H1 (cell line): Measurements from ENCODE around the gene TMEM39B. TPM values are rescaled to one million over a fixed set of nuclear protein-coding genes. Genes with fewer than 3 reads are reported as not detected.
"Not testable (repeated sequence)": the region's sequence is repeated elsewhere in the genome, so short reads cannot be mapped to it uniquely, and the experiment has no call there.

Source experiments
- CTCF ChIA-PET: fragments of 300-600 bp; sonication (Branson Sonifier 250); formaldehyde crosslinking; loops from one replicate; lab custom pipeline; 2021; ENCODE audit not compliant: partially characterized antibody; lab: Charles Lee
- POLR2A ChIA-PET: fragments of 300-600 bp; sonication (Branson Sonifier 250); formaldehyde crosslinking; loops from one replicate; lab custom pipeline; 2021; ENCODE audit warnings: inconsistent platforms; ENCODE audit not compliant: partially characterized antibody; lab: Charles Lee
- DNase-seq, 2 experiments: peaks; one replicate each; pipeline versions ENCODE4 v3.0.0 to v3.0.0-alpha.2; 2010 to 2022; ENCODE audit warnings: low spot score in 2 of 2, low read depth in 1 of 2, mixed read lengths in 1 of 2
- FAIRE-seq: peaks from 2 replicates; lab custom pipeline; 2011; peaks lifted over from hg19 to GRCh38; lab: Jason Lieb, UNC
- H2AFZ ChIP-seq: 2 replicates; pipeline ENCODE4 v1.8.1; 2012; ENCODE audit warnings: low read length, inconsistent platforms
- H2AK5ac ChIP-seq: 2 replicates; pipeline ENCODE4 v1.6.1; 2013; ENCODE audit warnings: low read depth, low read length
- H2BK120ac ChIP-seq: replicated peaks from 2 replicates; pipeline ENCODE3; 2013; ENCODE audit warnings: low read depth, low read length, inconsistent platforms
- H2BK12ac ChIP-seq: 2 replicates; pipeline ENCODE4 v1.6.1; 2013; ENCODE audit warnings: low read depth, low read length
- H2BK15ac ChIP-seq: 2 replicates; pipeline ENCODE4 v1.6.1; 2013; ENCODE audit warnings: low read length
- H2BK20ac ChIP-seq: 2 replicates; pipeline ENCODE4 v1.6.1; 2013; ENCODE audit warnings: low read length
- H2BK5ac ChIP-seq: 2 replicates; pipeline ENCODE4 v1.6.1; 2013; ENCODE audit warnings: low read depth, low read length
- H3K14ac ChIP-seq: 2 replicates; pipeline ENCODE4 v1.6.1; 2013; ENCODE audit warnings: inconsistent platforms; ENCODE audit not compliant: insufficient read length
- H3K18ac ChIP-seq: 2 replicates; pipeline ENCODE4 v1.6.1; 2013; ENCODE audit warnings: low read length; ENCODE audit errors: extremely low read depth
- H3K23ac ChIP-seq: 2 replicates; pipeline ENCODE4 v1.6.1; 2013; ENCODE audit warnings: inconsistent platforms; ENCODE audit not compliant: insufficient read length
- H3K23me2 ChIP-seq: 2 replicates; pipeline ENCODE4 v1.6.1; 2013; ENCODE audit warnings: low read depth, low read length
- H3K27ac ChIP-seq: 2 replicates; pipeline ENCODE4 v1.6.1; 2011; ENCODE audit warnings: low read depth, low read length, inconsistent platforms
- H3K27me3 ChIP-seq, 4 experiments: replicated peaks in 1 of 4; 1 replicate in 1 of 4; 2 replicates in 3 of 4; pipeline versions ENCODE4 v1.6.1 to v1.8.1; 2011 to 2013; ENCODE audit warnings: low read length in 3 of 4, mild to moderate bottlenecking in 3 of 4, inconsistent platforms in 2 of 4, mixed read lengths in 2 of 4, moderate library complexity in 1 of 4; ENCODE audit not compliant: control insufficient read depth in 3 of 4, insufficient read depth in 3 of 4; ENCODE audit errors: extremely low read depth in 1 of 4
- H3K36me3 ChIP-seq, 4 experiments: 2 replicates each; pipeline versions ENCODE4 v1.6.1 to v1.8.1; 2011 to 2013; ENCODE audit warnings: mild to moderate bottlenecking in 4 of 4, low read length in 3 of 4, moderate library complexity in 2 of 4, control low read depth in 1 of 4, inconsistent platforms in 1 of 4; ENCODE audit not compliant: insufficient read depth in 4 of 4, control insufficient read depth in 2 of 4
- H3K4ac ChIP-seq: replicated peaks from 2 replicates; pipeline ENCODE3; 2013; ENCODE audit warnings: low read length, low read depth, mixed read lengths, inconsistent platforms; ENCODE audit not compliant: insufficient read length
- H3K4me1 ChIP-seq, 4 experiments: replicated peaks in 1 of 4; 1 replicate in 1 of 4; 2 replicates in 3 of 4; pipeline versions ENCODE4 v1.6.1 to v1.8.1; 2011 to 2013; ENCODE audit warnings: low read length in 3 of 4, inconsistent platforms in 2 of 4, mixed read lengths in 1 of 4; ENCODE audit not compliant: insufficient read depth in 4 of 4, control insufficient read depth in 3 of 4
- H3K4me2 ChIP-seq, 2 experiments: 2 replicates each; pipeline versions ENCODE4 v1.6.1 to v1.8.1; 2011 to 2013; ENCODE audit warnings: low read depth in 2 of 2, low read length in 2 of 2, control low read depth in 1 of 2, inconsistent platforms in 1 of 2, mild to moderate bottlenecking in 1 of 2; ENCODE audit not compliant: insufficient read depth in 1 of 2
- H3K4me3 ChIP-seq, 4 experiments: fragments of 200-600, 300-600 bp in 1 of 4; sonication (generic), shearing (Covaris generic), sonication (Bioruptor Twin) in 1 of 4; 2 replicates each; pipeline versions ENCODE4 v1.5.1 to v1.8.1; 2011 to 2016; ENCODE audit warnings: low read length in 4 of 4, low read depth in 3 of 4, control low read depth in 2 of 4, inconsistent platforms in 2 of 4, mild to moderate bottlenecking in 2 of 4, mixed read lengths in 1 of 4, moderate library complexity in 1 of 4; ENCODE audit not compliant: insufficient read depth in 2 of 4; ENCODE audit errors: extremely low read depth in 1 of 4
- H3K56ac ChIP-seq: replicated peaks from 2 replicates; pipeline ENCODE3; 2013; ENCODE audit warnings: low read depth, mild to moderate bottlenecking, mixed read lengths, low read length, inconsistent platforms; ENCODE audit not compliant: insufficient read length
- H3K79me1 ChIP-seq: 2 replicates; pipeline ENCODE4 v1.6.1; 2013; ENCODE audit warnings: low read depth, low read length, control low read depth
- H3K79me2 ChIP-seq, 2 experiments: 2 replicates each; pipeline versions ENCODE4 v1.6.1 to v1.8.1; 2012 to 2013; ENCODE audit warnings: low read length in 2 of 2, mild to moderate bottlenecking in 2 of 2, inconsistent platforms in 1 of 2; ENCODE audit not compliant: insufficient read depth in 2 of 2, control insufficient read depth in 1 of 2
- H3K9ac ChIP-seq, 4 experiments: replicated peaks in 1 of 4; 1 replicate in 1 of 4; 2 replicates in 3 of 4; pipeline versions ENCODE4 v1.6.1 to v1.8.1; 2011 to 2013; ENCODE audit warnings: low read depth in 3 of 4, low read length in 3 of 4, control low read depth in 2 of 4, mild to moderate bottlenecking in 2 of 4, moderate library complexity in 2 of 4, inconsistent platforms in 1 of 4; ENCODE audit errors: extremely low read depth in 1 of 4
- H3K9me3 ChIP-seq, 2 experiments: 2 replicates each; pipeline versions ENCODE4 v1.6.1 to v1.8.1; 2012 to 2013; ENCODE audit warnings: mild to moderate bottlenecking in 2 of 2, moderate library complexity in 2 of 2, control low read depth in 1 of 2, inconsistent platforms in 1 of 2, low read depth in 1 of 2, low read length in 1 of 2, mixed read lengths in 1 of 2; ENCODE audit not compliant: insufficient read depth in 2 of 2
- H4K20me1 ChIP-seq, 2 experiments: replicated peaks in 1 of 2; 2 replicates each; pipeline versions ENCODE3 to v1.8.1; 2011 to 2013; ENCODE audit warnings: inconsistent platforms in 2 of 2, low read length in 2 of 2, mild to moderate bottlenecking in 1 of 2; ENCODE audit not compliant: insufficient read depth in 2 of 2, control insufficient read depth in 1 of 2
- H4K5ac ChIP-seq: 2 replicates; pipeline ENCODE4 v1.6.1; 2013; ENCODE audit warnings: low read length, low read depth, mixed read lengths, inconsistent platforms; ENCODE audit not compliant: insufficient read length
- H4K8ac ChIP-seq: 2 replicates; pipeline ENCODE4 v1.8.0; 2013; ENCODE audit warnings: mild to moderate bottlenecking, moderate library complexity, low read length, inconsistent platforms; ENCODE audit not compliant: insufficient read depth; ENCODE audit errors: extremely low read depth
- H4K91ac ChIP-seq: replicated peaks from 2 replicates; pipeline ENCODE3; 2013; ENCODE audit warnings: low read length, mixed read lengths, inconsistent platforms; ENCODE audit not compliant: insufficient read length
- GTF2F1 ChIP-seq: IDR thresholded peaks from 2 replicates; pipeline ENCODE4 v1.6.1; 2012; ENCODE audit warnings: low read depth, low read length, improper control_type of control experiment, borderline replicate concordance
- POLR2A ChIP-seq, 2 experiments: IDR thresholded peaks; 1 replicate in 1 of 2; 2 replicates in 1 of 2; pipeline ENCODE4 v1.6.1; 2011; ENCODE audit warnings: low read depth in 2 of 2, low read length in 2 of 2, mild to moderate bottlenecking in 2 of 2; ENCODE audit errors: control extremely low read depth in 1 of 2
- RBBP5 ChIP-seq: IDR thresholded peaks from 2 replicates; pipeline ENCODE4 v1.7.1; 2012; ENCODE audit warnings: low read depth, mild to moderate bottlenecking, inconsistent platforms, low read length, moderate library complexity, borderline replicate concordance
- RNF2 ChIP-seq: fragments of 200-900, 300-1000 bp; sonication (generic); IDR thresholded peaks from 2 replicates; pipeline ENCODE4 v1.7.1; 2016; ENCODE audit warnings: borderline replicate concordance, low read depth, mild to moderate bottlenecking, antibody characterized with exemption, low read length; ENCODE audit not compliant: poor library complexity, severe bottlenecking; ENCODE audit errors: missing control alignments
- SIRT6 ChIP-seq: IDR thresholded peaks from one replicate; pipeline ENCODE4 v1.7.1; 2012; ENCODE audit warnings: low read length, inconsistent platforms
- TCF12 ChIP-seq: IDR thresholded peaks from 2 replicates; pipeline ENCODE4 v1.6.1; 2011; ENCODE audit warnings: low read depth, mild to moderate bottlenecking, low read length
- WGBS, 2 experiments: shearing (Covaris generic) in 1 of 2; methylation state at CpG; one replicate each; pipeline versions ENCODE4 v1.1.6 to v1.1.7; 2013 to 2015; ENCODE audit warnings: low lambda C conversion rate in 2 of 2, mixed read lengths in 2 of 2, inconsistent platforms in 1 of 2, low coverage in 1 of 2, missing lambda C conversion rate in 1 of 2; ENCODE audit not compliant: insufficient replicate concordance in 2 of 2, insufficient coverage in 1 of 2, insufficient read length in 1 of 2; ENCODE audit errors: extremely low coverage in 1 of 2, missing lambda C conversion rate in 1 of 2; 5-methylcytosine and 5-hydroxymethylcytosine counted together
- polyA plus RNA-seq, 7 experiments: library from polyadenylated mRNA; depleted of rRNA in 3 of 7; stranded (reverse) in 5 of 7; unstranded in 2 of 7; fragments of >200 nt in 5 of 7; fragments of 200-250 nt in 2 of 7; gene quantifications; 1 replicate in 5 of 7; 2 replicates in 1 of 7; 4 replicates in 1 of 7; pipeline versions ENCODE4 v1.2.1 to v1.2.3, GENCODE V29; 2011 to 2013; ENCODE audit warnings: missing spikeins in 2 of 7, mixed read lengths in 2 of 7
- total RNA-seq: library from RNA; stranded (reverse); fragmentation: NEBNext Ultra II Directional; extraction: Animal tissue kit (Norgen Biotek cat#: 25700); gene quantifications from 2 replicates; pipeline ENCODE4 v1.2.1, GENCODE V29; 2021
- TF ChIP-seq, protein P1 (sequence below): IDR thresholded peaks from 2 replicates; pipeline ENCODE4 v1.6.1; 2012; ENCODE audit warnings: low read length, inconsistent platforms

Gene TMEM39B
- total and polyA plus RNA-seq, 2 of the 8 experiments (the other 6 are each of a cell fraction or from before 2014, with no cell fraction given), result 25.3 to 32.7 TPM

DNA sequence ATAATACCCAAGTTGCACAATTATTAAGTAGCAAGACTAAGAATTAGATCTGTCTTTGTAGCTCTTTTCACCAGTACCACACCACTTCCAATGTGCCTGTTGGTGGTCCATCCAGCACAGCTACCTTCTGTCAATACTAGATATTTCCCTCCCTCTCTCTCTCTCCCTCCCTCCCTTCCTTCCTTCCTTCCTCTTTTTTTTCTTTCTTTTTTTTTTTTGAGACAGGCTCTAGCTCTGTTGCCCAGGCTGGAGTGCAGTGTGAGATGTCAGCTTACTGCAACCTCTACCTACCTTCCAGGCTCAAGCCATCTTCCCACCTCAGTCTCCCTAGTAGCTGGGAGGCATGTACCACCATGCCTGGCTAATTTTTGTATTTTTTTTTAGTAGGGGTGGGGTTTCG, 56.2 kb downstream of the TMEM39B start (continued):
- TF ChIP-seq RNF2 (no peak), RBBP5 (no peak), SIRT6 (no peak), GTF2F1 (no peak), POLR2A (IDR thresholded peaks at IDR 0.05; ENCODE audit: control extremely low read depth in 1 of 2, low read depth in 2 of 2, low read length in 2 of 2) (no peak), TCF12 (no peak)
- TF ChIP-seq, protein P1, sequence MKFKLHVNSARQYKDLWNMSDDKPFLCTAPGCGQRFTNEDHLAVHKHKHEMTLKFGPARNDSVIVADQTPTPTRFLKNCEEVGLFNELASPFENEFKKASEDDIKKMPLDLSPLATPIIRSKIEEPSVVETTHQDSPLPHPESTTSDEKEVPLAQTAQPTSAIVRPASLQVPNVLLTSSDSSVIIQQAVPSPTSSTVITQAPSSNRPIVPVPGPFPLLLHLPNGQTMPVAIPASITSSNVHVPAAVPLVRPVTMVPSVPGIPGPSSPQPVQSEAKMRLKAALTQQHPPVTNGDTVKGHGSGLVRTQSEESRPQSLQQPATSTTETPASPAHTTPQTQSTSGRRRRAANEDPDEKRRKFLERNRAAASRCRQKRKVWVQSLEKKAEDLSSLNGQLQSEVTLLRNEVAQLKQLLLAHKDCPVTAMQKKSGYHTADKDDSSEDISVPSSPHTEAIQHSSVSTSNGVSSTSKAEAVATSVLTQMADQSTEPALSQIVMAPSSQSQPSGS, result no peak

DNA sequence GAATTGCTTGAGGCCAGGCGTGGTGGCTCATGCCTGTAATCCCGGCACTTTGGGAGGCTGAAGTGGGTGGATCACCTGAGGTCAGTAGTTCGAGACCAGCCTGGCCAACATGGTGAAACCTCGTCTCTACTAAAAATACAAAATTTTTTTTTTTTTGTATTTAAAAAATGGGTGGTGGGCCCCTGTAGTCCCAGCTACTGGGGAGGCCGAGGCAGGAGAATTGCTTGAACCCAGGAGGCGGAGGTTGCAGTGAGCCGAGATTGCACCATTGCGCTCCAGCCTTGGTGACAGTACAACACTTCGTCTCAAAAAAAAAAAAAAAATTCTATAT, 61.2 kb downstream of the TMEM39B start:
- H2AK5ac ChIP-seq, H3K27ac ChIP-seq, FAIRE-seq, H3K23me2 ChIP-seq, H3K23ac ChIP-seq, H2BK20ac ChIP-seq, H3K4me2 ChIP-seq, H3K4ac ChIP-seq, H3K36me3 ChIP-seq, H2BK5ac ChIP-seq, H3K9ac ChIP-seq, H2BK15ac ChIP-seq, H3K56ac ChIP-seq, H4K20me1 ChIP-seq, DNase-seq, H3K4me3 ChIP-seq, H3K79me1 ChIP-seq, H3K27me3 ChIP-seq, H3K4me1 ChIP-seq, H3K14ac ChIP-seq, H3K9me3 ChIP-seq, H4K8ac ChIP-seq, H2AFZ ChIP-seq, H2BK120ac ChIP-seq, H2BK12ac ChIP-seq, H4K5ac ChIP-seq, H4K91ac ChIP-seq, POLR2A ChIA-PET, H3K18ac ChIP-seq: not testable (repeated sequence)
- peaks cover 0 to 44% of the 10 kb centered on the region in 2 experiments; a peak in 3 of 4 replicates for H3K79me2 ChIP-seq
- WGBS, 2 experiments, result 90% methylated on average over 9 of the region's 9 CpGs; no CpG with 5 or more reads in 1 of the 2 experiments
- CTCF ChIA-PET, result interaction anchor here (0.6 to 1.1 kb wide), 4 partner anchors 9 to 188 kb away, joined by 3 to 5 read pairs (median 3); no protein-coding TSS in a partner anchor
